Liver (tissue), 9 donors: ENCODE results near the gene CLASP2. TPM values are rescaled to one million over a fixed set of nuclear protein-coding genes. Genes with fewer than 3 reads are reported as not detected.

ENCODE experiments used
- DNase-seq: peaks from one replicate; pipeline ENCODE4 v3.0.0-alpha.2; 2017; ENCODE audit warnings: low spot score
- H3K27ac ChIP-seq, 2 donors: one replicate each; pipeline ENCODE4 v1.7.0; 2013; ENCODE audit warnings: inconsistent platforms in 2 of 2, low read length in 2 of 2, control low read depth in 1 of 2, low read depth in 1 of 2, mild to moderate bottlenecking in 1 of 2
- H3K27me3 ChIP-seq, 4 donors: one replicate each; pipeline versions ENCODE4 v1.6.1 to v1.7.0; 2013; ENCODE audit warnings: low read length in 3 of 4, inconsistent platforms in 1 of 4, mild to moderate bottlenecking in 1 of 4, moderate library complexity in 1 of 4; ENCODE audit not compliant: control insufficient read depth in 4 of 4, insufficient read depth in 4 of 4
- H3K36me3 ChIP-seq, 4 donors: one replicate each; pipeline versions ENCODE4 v1.6.1 to v1.7.0; 2013; ENCODE audit warnings: low read length in 3 of 4, mild to moderate bottlenecking in 3 of 4, low read depth in 1 of 4, moderate library complexity in 1 of 4; ENCODE audit not compliant: control insufficient read depth in 4 of 4, insufficient read depth in 3 of 4
- H3K4me1 ChIP-seq, 4 donors: one replicate each; pipeline versions ENCODE4 v1.6.1 to v1.7.0; 2013; ENCODE audit warnings: low read length in 3 of 4, mild to moderate bottlenecking in 3 of 4, moderate library complexity in 1 of 4; ENCODE audit not compliant: control insufficient read depth in 4 of 4, insufficient read depth in 4 of 4
- H3K4me3 ChIP-seq, 3 donors: one replicate each; pipeline versions ENCODE4 v1.6.1 to v1.7.0; 2013; ENCODE audit warnings: low read length in 3 of 3, control low read depth in 1 of 3, low read depth in 1 of 3, mild to moderate bottlenecking in 1 of 3
- H3K9ac ChIP-seq, 2 donors: one replicate each; pipeline ENCODE4 v1.7.0; 2013; ENCODE audit warnings: low read length in 2 of 2, mild to moderate bottlenecking in 2 of 2, moderate library complexity in 2 of 2, control low read depth in 1 of 2, low read depth in 1 of 2
- H3K9me3 ChIP-seq, 4 donors: one replicate each; pipeline versions ENCODE4 v1.6.1 to v1.7.0; 2013; ENCODE audit warnings: low read length in 3 of 4; ENCODE audit not compliant: control insufficient read depth in 4 of 4
- ATF3 ChIP-seq: IDR thresholded peaks from 2 replicates; pipeline ENCODE4 v1.6.1; 2016; ENCODE audit warnings: antibody characterized with exemption
- EGR1 ChIP-seq, 2 donors: IDR thresholded peaks; 2 replicates each; pipeline ENCODE4 v1.6.1; 2016 to 2018; ENCODE audit warnings: antibody characterized with exemption in 2 of 2, low read depth in 2 of 2
- FOXA2 ChIP-seq: IDR thresholded peaks from 2 replicates; pipeline ENCODE4 v1.6.1; 2016; ENCODE audit warnings: antibody characterized with exemption
- GABPA ChIP-seq, 2 donors: IDR thresholded peaks in 1 of 2; conservative IDR thresholded peaks in 1 of 2; 2 replicates each; pipeline ENCODE4 v1.6.1; 2016; ENCODE audit warnings: antibody characterized with exemption in 2 of 2, mild to moderate bottlenecking in 1 of 2, moderate library complexity in 1 of 2
- HNF4A ChIP-seq, 2 donors: conservative IDR thresholded peaks; 2 replicates each; pipeline ENCODE4 v1.6.1; 2016; ENCODE audit warnings: antibody characterized with exemption in 2 of 2, mild to moderate bottlenecking in 2 of 2
- HNF4G ChIP-seq: IDR thresholded peaks from 2 replicates; pipeline ENCODE4 v1.6.1; 2016; ENCODE audit warnings: antibody characterized with exemption
- JUND ChIP-seq, 2 donors: IDR thresholded peaks; 2 replicates each; pipeline ENCODE4 v1.6.1; 2016; ENCODE audit warnings: antibody characterized with exemption in 2 of 2
- RAD21 ChIP-seq, 2 donors: IDR thresholded peaks; 2 replicates each; pipeline ENCODE4 v1.6.1; 2016; ENCODE audit warnings: antibody characterized with exemption in 2 of 2, mild to moderate bottlenecking in 2 of 2
- REST ChIP-seq: IDR thresholded peaks from 2 replicates; pipeline ENCODE4 v1.6.1; 2016; ENCODE audit warnings: antibody characterized with exemption, mild to moderate bottlenecking
- RXRA ChIP-seq, 2 donors: IDR thresholded peaks; 2 replicates each; pipeline ENCODE4 v1.6.1; 2017 to 2018; ENCODE audit warnings: antibody characterized with exemption in 2 of 2, mild to moderate bottlenecking in 1 of 2
- SP1 ChIP-seq: IDR thresholded peaks from 2 replicates; pipeline ENCODE4 v1.6.1; 2018; ENCODE audit warnings: antibody characterized with exemption, mild to moderate bottlenecking
- TAF1 ChIP-seq: conservative IDR thresholded peaks from 2 replicates; pipeline ENCODE4 v1.6.1; 2016; ENCODE audit warnings: antibody characterized with exemption, mild to moderate bottlenecking
- YY1 ChIP-seq: IDR thresholded peaks from 2 replicates; pipeline ENCODE4 v1.6.1; 2016; ENCODE audit warnings: antibody characterized with exemption, mild to moderate bottlenecking
- ZBTB33 ChIP-seq: IDR thresholded peaks from 2 replicates; pipeline ENCODE4 v1.6.1; 2016; ENCODE audit warnings: antibody characterized with exemption
- WGBS: extraction: QIAGEN DNeasy Blood & Tissue Kit; methylation state at CpG from one replicate; pipeline ENCODE4 v1.1.7; 2013; 5-methylcytosine and 5-hydroxymethylcytosine counted together
- polyA plus RNA-seq, 2 donors: library from polyadenylated mRNA; stranded (reverse) in 1 of 2; unstranded in 1 of 2; fragments of 200-250 nt in 1 of 2; fragments of >200 nt in 1 of 2; fragmentation: Nextera tagmentation in 1 of 2; extraction: Ambion mirVana in 1 of 2; gene quantifications; one replicate each; pipeline versions ENCODE4 v1.2.1 to v1.2.3, GENCODE V29; 2013 to 2015
- total RNA-seq, 2 donors: library from RNA; depleted of rRNA; stranded (reverse); fragments of >200 nt; gene quantifications; one replicate each; pipeline ENCODE4 v1.2.3, GENCODE V29; 2014
- TF ChIP-seq, protein P1 (sequence below): IDR thresholded peaks from 2 replicates; pipeline ENCODE4 v1.6.1; 2016; ENCODE audit warnings: antibody characterized with exemption
- TF ChIP-seq, protein P2 (sequence below): fragments of 150-350 bp; IDR thresholded peaks from 2 replicates; pipeline ENCODE4 v1.5.1; 2017; ENCODE audit warnings: improper control_type of control experiment, low read depth, low read length; ENCODE audit not compliant: missing input control
- donor health status: healthy.
- donor health status: healthy.
- donor health status: healthy.
- donor health status: healthy.
- donor health status: healthy.

Gene CLASP2
- total and polyA plus RNA-seq, 4 donors = 3.7 to 27.6 (median 17.3) TPM

GRCh38 chr3:33658039-33658438, 60.0 kb downstream of the CLASP2 start:
- peak overlapping the region in 1 of 2 donors; percentile 42 for H3K9ac ChIP-seq
- no peaks in the 10 kb centered on the region for H3K27me3 ChIP-seq

More at GRCh38 chr3:33658039-33658438, 60.0 kb downstream of the CLASP2 start:
- Histone ChIP-seq H3K27ac (no peak overlapping the region), H3K4me1 (peaks cover 3 to 12% (median 9%) of the 10 kb centered on the region in 4 donors), H3K9me3 (no peaks in the 10 kb centered on the region), H3K4me3 (no peak overlapping the region), H3K36me3 (no peaks in the 10 kb centered on the region)
- TF ChIP-seq RAD21 (IDR thresholded peaks at IDR 0.05) (no peak), HNF4A (conservative IDR thresholded peaks at IDR 0.05) (no peak), JUND (IDR thresholded peaks at IDR 0.05) (no peak), TAF1 (no peak), REST (no peak), FOXA2 (no peak), ATF3 (no peak), RXRA (IDR thresholded peaks at IDR 0.05) (no peak), YY1 (no peak), EGR1 (IDR thresholded peaks at IDR 0.05; ENCODE audit: low read depth in 2 of 2) (no peak), HNF4G (no peak), GABPA (IDR thresholded peaks at IDR 0.05 in 1 of 2, conservative IDR thresholded peaks at IDR 0.05 in 1 of 2) (no peak), SP1 (no peak), ZBTB33 (no peak)
- TF ChIP-seq, protein P1, sequence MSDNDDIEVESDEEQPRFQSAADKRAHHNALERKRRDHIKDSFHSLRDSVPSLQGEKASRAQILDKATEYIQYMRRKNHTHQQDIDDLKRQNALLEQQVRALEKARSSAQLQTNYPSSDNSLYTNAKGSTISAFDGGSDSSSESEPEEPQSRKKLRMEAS = no peak
- TF ChIP-seq, protein P2, sequence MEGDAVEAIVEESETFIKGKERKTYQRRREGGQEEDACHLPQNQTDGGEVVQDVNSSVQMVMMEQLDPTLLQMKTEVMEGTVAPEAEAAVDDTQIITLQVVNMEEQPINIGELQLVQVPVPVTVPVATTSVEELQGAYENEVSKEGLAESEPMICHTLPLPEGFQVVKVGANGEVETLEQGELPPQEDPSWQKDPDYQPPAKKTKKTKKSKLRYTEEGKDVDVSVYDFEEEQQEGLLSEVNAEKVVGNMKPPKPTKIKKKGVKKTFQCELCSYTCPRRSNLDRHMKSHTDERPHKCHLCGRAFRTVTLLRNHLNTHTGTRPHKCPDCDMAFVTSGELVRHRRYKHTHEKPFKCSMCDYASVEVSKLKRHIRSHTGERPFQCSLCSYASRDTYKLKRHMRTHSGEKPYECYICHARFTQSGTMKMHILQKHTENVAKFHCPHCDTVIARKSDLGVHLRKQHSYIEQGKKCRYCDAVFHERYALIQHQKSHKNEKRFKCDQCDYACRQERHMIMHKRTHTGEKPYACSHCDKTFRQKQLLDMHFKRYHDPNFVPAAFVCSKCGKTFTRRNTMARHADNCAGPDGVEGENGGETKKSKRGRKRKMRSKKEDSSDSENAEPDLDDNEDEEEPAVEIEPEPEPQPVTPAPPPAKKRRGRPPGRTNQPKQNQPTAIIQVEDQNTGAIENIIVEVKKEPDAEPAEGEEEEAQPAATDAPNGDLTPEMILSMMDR = no peak
- DNase-seq = no peak
- 89% methylated on average over 1 of the region's 1 CpG for WGBS
